AG08396 (cell line): Measurements from ENCODE around the gene HMCN2.
A peak's percentile ranks its signal among the peaks of the same experiment; 100 is the strongest.

Source experiments
- DNase-seq: peaks from one replicate; pipeline ENCODE4 v3.0.0; 2012; ENCODE audit warnings: low spot score, mixed read lengths

The HMCN2 gene

DNA sequence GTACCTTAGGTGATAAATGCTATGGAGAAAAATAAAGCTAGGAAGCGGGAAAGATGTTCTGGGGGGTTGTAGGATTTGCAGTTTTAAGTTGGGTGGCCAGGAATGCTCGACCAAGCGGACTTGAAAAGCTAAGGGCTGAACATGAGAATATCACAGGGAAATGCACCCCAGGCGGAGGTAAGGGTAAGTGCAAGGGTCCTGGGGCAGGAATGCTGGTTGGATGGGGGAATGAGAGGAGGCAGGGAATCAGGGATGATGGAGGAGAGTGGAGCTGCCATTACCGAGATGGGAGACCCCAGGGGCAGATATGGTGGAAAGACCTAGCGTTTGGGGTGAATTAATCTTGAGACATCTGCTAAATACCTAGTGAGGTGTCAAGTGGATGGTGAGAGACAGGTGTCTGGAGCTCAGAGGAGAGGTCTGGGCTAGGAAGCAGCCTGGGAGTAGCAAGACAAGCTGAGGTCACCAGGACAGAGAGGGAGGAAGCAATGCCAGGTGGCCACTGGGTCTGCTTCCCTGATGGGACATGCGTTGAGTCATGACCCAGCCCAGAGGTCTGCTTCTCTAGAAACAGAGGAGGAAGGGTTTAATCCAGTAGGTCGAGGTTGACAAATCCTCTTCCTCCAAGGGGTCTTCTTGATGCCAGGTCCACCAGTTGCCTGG, 101.5 kb downstream of the HMCN2 start:
- DNase-seq, result no peak

DNA sequence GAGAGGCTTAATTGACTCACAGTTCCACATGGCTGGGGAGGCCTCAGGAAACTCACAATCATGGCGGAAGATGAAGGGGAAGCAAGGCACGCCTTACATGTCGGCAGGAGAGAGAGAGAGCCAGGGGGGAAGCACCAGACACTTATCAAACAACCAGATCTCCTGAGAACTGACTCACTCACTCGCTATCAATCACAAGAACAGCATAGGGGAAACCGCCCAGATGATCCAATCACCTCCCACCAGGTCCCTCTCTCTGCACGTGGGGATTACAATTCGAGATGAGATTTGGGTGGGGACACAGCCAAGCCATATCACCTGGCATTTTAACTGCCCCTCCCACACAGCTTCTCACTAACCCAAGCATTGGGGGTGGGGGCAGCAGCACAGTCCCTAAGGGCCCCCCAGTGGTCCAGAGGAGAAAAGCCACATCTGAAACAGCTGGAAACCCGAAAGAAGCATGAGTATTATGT, 103.1 kb downstream of the HMCN2 start:
- no peak for DNase-seq

DNA sequence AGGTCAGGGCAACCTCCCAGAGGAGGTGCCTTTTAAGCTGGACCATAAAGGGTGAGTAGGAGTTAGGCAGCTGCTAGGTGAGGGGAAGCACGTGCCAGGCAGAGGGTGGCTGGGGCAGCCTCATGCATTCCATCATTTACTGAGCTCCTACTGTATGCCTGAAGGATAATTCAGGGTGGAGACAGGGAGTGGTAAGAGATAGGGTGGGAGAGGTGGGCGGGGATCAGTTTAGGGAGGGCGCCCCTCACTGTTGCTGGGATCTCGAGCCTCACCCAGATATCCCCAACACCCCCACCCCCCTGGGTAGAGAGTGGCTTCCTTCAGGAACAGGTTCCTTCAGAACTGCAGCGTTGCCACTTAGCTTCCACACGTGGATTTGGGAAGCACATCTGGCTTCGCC, 104.7 kb downstream of the HMCN2 start:
- no peak for DNase-seq

DNA sequence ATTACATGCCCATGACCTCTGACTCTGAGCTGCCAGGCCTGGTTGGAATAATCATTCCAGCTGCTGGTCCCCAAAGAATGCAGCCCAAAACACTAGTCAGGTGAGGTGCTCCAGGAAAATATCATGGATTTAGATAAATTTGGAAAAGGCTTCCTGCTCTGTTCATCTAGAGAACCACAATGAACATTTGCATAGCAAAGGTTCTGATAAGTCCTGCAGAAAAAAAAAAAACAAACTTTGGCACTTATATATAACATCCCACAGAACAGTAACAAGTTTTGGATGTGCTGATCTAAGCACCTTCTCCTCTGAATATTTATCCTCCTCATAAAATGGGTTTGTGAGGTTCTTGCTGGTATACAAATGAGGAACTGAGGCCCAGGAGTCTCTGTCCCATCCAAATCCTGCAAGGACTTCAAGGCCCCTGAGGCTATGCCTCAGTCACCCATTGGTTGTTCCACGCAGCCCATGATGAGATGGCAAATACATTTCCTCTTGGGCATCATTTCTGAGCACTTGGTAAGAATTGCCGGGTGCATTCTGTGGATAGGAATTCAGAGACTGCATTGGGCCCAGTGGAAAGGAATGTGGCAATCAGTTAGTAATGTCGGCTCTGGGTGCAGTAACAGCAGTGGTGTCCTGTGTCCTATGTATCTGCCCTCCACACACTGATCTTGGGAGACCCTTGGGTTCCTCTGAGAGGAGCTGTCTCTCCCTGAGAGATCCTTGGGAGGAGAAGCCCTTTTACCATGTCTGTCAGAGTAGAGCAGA, 105.8 kb downstream of the HMCN2 start:
- DNase-seq, result peak; percentile 35

DNA sequence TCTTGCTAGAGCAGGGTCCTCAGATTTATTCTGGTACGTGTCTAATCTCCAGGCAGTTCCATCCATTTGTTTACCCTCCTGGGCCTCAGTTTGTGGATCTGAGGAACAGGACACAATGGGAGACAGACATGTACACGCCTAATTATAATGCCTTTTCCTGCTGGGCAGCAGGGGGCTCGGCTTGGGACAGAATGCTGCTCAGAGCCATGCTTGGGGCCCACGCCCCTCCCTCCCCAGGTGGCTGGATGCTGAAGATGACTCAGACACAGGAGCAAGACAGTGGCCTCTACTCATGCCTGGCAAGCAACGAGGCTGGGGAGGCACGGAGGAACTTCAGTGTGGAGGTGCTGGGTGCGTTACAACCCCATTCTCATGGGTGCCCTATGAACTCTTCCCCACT, 106.5 kb downstream of the HMCN2 start:
- DNase-seq, result no peak

DNA sequence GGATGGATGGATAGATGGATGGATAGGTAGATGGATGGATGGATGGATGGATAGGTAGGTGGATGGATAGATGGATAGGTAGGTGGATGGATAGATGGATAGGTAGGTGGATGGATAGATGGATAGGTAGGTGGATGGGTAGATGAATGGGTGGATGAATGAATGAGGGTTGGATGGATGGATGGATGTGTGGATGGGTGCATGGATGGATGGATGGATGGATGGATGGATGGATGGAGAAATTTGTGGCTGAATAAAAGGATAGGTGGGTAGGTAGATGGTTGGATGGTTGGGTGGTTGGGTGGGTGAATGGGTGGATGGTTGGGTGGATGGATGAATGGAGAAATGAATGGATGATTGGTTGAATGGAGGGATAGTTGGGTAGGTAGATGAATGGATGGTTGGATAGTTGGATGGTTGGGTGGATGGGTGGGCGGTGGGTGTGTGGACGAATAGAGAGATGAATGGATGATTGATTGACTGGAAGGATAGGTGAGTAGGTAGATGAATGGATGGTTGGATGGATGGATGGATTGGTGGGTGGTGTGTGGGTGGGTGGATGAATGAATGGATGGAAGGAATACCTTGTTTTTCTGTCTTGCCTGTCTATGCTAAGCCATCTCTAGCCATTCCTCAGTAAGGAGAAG, 108.2 kb downstream of the HMCN2 start:
- no peak for DNase-seq

DNA sequence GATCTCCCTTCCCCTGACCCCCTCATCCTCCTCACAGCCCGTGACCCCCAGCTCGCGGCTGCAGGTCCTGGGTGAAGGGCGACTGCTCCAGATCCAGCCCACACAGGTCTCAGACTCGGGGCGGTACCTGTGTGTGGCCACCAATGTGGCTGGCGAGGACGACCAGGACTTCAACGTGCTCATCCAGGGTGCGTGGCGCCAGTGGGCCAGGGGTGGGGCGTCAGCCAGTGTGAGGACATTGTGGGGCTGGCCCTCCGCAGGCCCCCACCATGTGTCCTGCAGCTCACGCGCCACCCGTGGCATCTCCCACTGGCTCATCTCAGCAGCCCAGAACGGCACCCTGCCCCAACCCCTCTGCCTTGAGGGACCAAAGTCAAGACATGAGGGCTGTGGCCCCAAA, 112.1 kb downstream of the HMCN2 start:
- no peak for DNase-seq

DNA sequence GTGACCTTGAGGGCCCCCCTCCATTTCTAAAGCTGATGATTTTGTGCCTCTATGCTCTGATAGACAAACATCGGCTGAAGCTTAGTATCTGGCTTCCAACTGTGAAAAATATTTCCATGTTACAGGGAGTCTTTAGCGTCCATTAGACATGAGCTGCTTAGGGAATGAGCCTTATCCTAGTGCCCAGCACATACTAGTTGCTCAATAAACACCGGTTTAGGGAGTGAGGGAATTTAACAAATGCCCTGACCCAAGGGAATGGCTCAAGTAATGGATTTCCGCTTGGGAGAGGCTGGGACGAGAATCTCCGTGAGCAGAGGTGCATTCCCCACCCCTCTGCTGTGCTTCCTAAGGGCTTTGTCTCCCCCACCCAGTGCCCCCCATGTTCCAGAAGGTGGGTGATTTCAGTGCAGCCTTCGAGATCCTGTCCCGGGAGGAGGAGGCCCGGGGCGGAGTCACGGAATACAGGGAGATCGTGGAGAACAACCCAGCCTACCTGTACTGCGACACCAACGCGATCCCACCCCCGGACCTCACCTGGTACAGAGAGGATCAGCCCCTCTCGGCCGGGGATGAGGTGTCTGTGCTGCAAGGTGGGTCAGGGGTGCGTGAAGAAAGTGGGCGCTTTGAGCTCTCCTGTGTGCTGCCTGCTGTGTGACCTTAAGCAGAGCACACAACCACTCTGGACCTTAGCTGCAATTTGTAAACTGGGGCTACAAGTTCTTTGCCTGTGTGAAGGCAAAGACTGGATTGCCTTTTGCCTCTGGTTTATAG, 113.5 kb downstream of the HMCN2 start:
- no peak for DNase-seq

DNA sequence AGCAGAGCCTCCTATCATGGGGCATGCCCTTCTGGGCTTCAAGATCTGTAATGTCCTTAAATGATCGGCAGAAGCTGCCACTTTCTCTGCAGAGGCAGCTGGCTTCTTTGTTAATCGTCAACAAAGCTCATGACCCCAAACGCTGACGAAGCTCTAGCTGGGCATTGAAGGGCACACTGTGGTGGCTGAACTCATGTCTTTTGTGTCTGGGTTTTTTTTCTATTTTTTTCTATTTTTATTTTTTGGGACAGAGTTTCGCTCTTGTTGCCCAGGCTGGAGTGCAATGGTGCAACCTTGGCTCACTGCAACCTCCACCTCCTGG, 114.0 kb downstream of the HMCN2 start:
- no peak for DNase-seq

DNA sequence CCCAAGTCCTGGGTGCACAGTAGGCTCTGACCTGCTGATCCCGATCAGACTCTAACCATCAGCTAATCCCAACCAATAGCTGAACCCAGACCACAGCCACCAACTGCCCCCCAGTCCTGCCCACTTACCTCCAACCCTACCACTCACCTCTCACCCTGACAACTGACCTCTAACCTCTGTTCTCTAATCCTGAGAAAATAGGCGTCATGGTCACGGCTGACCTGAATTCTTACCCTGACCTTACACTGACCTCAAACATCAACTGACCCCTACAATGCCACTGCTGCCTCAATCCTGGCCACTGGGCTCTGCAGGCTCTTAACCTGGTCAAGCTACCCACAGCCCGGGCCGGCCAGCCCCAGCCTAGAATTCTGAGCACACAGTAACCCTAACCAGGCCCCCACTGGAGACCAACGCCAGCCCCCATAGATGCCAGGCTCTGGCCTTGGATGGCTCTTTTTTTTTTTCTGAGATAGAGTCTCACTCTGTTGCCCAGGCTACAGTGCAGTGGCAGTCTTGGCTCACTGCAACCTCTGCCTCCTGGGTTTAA, 115.4 kb downstream of the HMCN2 start:
- no peak for DNase-seq

DNA sequence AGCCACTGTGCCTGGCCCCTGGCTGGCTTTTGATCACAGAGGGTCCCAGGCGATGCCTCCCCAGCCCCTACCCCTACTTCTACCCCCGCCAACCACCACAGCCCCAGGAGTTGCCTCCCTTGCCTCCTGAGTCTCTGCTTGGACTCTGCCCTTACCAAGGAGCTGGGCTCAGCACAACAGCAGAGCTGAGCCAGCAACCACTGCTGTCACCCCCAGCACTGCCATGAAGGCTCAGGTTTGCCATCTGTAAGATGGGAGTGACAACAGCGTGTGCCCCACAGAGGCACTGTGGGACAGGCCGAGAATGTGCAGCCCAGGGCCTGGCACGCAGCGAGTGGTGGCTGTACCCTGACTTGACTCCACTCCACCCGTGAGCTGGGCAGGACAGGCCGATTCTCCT, 116.1 kb downstream of the HMCN2 start:
- no peak for DNase-seq

DNA sequence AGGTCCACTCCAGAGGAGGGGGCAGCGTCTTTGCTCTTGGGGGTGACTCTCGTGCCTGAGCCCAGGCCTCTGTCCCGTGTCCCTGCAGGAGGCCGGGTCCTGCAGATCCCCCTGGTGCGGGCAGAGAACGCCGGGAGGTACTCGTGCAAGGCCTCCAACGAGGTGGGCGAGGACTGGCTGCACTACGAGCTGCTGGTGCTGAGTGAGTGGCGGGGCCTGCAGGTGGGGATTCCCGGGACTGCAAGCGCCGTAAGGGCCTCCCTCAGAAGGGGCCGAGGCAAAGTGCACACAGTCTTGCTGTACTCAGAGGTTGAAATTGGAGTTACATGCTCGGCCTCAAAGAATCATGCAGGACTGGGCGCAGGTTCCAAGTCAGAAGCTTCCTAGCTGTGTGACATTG, 116.5 kb downstream of the HMCN2 start:
- no peak for DNase-seq

DNA sequence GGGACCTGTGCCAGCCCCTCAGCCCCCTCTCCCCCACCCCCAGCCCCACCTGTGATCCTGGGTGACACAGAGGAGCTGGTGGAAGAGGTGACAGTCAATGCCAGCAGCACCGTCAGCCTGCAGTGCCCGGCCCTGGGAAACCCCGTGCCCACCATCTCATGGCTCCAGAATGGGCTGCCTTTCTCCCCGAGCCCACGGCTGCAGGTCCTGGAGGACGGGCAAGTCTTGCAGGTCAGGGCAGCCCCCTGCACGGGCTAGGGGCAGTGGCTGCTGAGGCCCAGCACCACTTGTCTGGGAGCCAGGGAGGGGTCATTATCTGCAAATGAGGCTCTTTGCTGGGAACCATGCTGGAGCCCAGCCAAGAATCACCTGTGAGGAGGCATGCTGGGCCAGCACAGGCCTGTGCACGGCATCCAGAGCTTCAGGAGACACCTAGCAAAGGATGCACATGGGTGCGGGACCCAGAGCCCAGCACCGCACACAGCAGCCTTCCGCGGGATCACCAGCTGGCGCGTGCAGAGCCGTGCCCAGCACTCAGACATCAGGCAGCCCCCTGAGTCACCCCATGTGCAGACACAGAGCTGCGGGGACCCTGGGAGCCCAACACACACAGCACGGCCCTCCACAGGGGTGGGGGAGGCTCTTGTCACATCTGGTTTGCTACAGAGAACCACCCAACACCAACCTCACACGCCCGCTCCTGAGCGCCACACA, 117.2 kb downstream of the HMCN2 start:
- DNase-seq, result no peak

DNA sequence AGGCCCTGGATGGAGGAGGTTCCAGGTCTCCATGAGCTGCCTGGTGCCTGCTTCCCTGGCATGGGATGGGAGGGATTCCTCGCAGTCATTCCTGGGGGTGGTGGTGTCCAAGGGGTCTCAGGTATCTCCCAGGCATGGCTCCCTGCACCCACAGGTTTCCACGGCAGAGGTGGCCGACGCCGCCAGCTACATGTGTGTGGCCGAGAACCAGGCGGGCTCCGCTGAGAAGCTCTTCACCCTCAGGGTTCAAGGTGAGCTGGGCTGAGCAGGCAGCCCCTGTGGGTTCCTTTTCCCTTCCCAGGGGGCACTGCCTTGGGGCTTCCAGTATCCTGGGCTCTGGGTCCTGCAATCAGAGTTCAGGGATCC, 117.8 kb downstream of the HMCN2 start:
- no peak for DNase-seq

DNA sequence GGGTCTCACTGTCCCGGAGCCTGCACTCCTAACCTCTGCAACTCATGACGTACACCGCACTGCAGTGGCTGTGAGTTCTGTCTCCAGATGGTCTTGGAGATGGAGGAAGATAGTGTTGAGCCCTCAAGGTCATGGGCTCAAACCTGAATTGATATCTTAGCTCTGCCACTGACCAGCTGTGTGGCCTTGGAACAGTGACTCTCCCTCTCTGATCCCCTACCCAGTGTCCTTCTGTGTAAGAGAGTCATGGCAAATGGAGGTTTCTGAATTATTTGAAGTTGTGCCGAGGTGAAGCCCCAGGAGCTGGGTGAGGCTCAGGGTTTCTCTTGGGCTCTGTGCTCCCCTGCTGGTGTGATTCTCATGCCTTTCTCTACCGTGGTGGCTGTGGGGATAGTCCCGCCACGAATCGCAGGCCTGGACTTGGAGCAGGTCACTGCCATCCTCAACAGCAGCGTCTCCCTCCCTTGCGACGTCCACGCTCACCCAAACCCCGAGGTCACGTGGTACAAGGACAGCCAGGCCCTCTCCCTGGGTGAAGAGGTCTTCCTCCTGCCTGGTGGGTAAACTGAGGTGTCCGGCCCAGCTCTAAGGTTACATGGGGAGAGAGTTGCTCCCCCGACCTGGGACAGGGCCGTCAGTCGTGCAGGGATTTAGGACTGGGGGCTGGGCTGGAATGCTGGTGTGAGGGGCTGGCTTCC, 118.6 kb downstream of the HMCN2 start:
- no peak for DNase-seq

DNA sequence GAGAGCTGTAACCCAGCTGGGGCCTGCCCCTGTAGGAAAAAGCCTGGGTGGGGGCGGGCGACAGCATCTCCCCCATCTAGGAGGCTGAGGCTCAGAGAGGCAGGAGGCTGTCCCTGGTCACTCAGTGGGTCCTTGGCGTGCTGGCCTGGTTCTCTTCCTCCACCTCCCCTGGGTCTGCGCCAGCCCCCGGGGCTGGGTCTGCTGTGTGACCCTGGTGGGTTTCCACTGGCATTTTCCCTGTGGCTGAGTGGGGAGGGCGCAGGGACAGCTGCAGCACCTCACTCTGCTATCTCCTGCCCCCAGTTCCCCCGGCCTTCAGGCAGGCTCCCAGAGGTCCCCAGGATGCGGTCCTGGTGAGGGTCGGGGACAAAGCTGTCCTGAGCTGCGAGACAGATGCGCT, 119.7 kb downstream of the HMCN2 start:
- no peak for DNase-seq

DNA sequence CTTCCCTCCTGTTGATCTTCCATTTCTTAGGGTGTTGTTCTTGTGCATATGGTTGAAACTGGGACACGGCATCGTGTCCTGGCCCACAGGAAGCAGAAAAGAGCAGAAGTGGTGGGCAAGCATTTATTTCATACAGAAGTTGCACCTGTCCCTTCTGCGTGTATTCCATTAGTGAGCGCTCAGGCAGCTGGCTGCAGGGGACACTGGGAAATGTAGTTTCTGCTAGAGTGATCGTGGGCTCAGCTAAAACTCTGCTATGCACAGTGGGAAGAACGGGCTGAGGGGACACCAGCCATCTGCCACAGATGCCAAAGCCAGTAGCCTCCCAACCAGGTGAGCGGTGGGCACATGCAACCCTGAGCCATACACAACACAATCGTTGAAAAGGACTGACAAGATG, 121.8 kb downstream of the HMCN2 start:
- no peak for DNase-seq

DNA sequence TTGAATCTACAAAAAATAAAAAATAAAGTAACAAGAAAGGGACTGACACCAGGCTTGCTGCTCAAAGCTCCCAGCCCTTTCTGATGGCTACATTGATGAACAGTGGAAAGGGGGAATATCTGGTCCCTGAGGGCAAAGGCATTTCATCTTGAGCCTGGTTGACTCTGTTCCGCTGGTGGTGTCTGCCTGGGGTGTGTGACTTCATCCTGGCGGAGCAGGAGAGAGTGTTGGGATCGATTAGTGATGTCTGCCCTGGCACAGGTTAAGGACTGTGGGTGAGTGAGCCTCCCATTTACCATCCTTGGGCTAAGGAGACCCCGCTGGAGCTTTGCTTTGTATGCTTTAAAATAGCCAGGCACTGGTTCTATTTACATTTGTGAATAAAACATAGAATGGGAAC, 122.3 kb downstream of the HMCN2 start:
- DNase-seq, result no peak

DNA sequence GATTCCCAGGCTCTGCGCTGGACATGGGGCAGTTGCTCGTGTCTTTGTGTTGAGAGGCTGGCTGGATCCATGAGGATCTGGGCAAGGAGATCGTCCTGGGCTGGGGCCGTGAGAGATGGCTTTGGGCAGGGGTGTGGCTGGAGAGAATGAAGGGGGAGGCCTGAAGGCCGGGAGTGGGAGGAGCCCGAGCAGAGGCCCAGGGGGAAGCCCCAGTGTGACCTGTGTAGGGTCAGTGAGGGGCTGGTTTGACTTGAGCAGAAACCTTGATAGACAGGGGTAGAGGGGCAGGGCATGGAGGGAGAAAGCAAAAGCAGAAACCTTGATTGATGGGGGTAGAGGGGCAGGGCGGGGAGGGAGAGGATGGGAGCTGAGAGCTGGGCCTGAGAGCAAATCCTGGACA, 124.8 kb downstream of the HMCN2 start:
- DNase-seq, result no peak

DNA sequence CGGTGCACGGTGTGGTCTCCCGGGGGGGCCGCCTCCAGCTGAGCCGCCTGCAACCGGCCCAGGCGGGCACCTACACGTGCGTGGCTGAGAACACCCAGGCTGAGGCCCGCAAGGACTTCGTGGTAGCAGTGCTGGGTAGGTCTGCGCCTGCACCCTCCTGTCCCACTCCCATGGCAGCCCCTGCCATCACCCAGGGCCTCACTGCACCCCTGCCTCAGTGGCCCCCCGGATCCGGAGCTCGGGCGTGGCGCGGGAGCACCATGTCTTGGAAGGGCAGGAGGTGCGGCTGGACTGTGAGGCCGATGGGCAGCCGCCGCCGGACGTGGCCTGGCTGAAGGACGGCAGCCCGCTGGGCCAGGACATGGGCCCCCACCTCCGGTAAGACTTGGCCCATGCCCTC, 125.4 kb downstream of the HMCN2 start:
- DNase-seq, result no peak

DNA sequence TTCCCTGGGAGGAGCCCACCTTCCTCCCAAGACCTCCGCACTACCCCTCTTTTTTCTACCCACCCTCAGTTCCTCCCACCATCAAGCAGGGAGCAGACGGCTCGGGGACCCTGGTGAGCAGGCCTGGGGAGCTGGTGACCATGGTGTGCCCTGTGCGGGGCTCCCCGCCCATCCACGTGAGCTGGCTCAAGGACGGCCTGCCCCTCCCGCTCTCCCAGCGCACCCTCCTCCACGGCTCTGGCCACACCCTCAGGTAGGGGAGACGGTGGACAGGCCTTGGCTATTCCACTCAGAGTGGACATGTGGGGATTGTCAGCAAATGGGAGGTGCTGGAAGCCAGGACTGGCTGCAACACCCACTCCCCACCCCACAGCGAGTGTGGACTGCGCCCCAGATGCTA, 126.3 kb downstream of the HMCN2 start:
- no peak for DNase-seq
